H9 (cell line): ENCODE measurements around the gene PPP1R12A. TPM values are rescaled to one million over a fixed set of nuclear protein-coding genes. Genes with fewer than 3 reads are reported as not detected.
"Not testable (repeated sequence)": the region's sequence is repeated elsewhere in the genome, so short reads cannot be mapped to it uniquely, and the experiment has no call there.

Source experiments
- DNase-seq: peaks from one replicate; pipeline ENCODE4 v3.0.0-alpha.2; 2017
- H2AFZ ChIP-seq: one replicate; pipeline ENCODE4 v1.6.1; 2013; ENCODE audit warnings: mild to moderate bottlenecking, low read length, control low read depth, moderate library complexity
- H2AK5ac ChIP-seq: 2 replicates; pipeline ENCODE4 v1.6.1; 2013; ENCODE audit warnings: low read length, control low read depth, mixed read lengths; ENCODE audit not compliant: insufficient read length
- H2BK120ac ChIP-seq: one replicate; pipeline ENCODE4 v1.6.1; 2013; ENCODE audit warnings: low read depth, mild to moderate bottlenecking, low read length, control low read depth, inconsistent platforms; ENCODE audit not compliant: poor library complexity, severe bottlenecking
- H2BK12ac ChIP-seq: 2 replicates; pipeline ENCODE4 v1.6.1; 2013; ENCODE audit warnings: low read length, control low read depth, mixed read lengths, low read depth; ENCODE audit not compliant: insufficient read length
- H2BK15ac ChIP-seq: 2 replicates; pipeline ENCODE4 v1.6.1; 2013; ENCODE audit warnings: low read depth, low read length, control low read depth
- H2BK20ac ChIP-seq: one replicate; pipeline ENCODE4 v1.6.1; 2013; ENCODE audit warnings: low read depth, mild to moderate bottlenecking, low read length, control low read depth, inconsistent platforms; ENCODE audit not compliant: poor library complexity, severe bottlenecking
- H2BK5ac ChIP-seq: 2 replicates; pipeline ENCODE4 v1.6.1; 2013; ENCODE audit warnings: low read length, control low read depth, mixed read lengths; ENCODE audit not compliant: insufficient read length
- H3K14ac ChIP-seq: 2 replicates; pipeline ENCODE4 v1.6.1; 2013; ENCODE audit warnings: low read length, control low read depth; ENCODE audit not compliant: insufficient read depth
- H3K18ac ChIP-seq: 2 replicates; pipeline ENCODE4 v1.6.1; 2013; ENCODE audit warnings: low read depth, mild to moderate bottlenecking, mixed read lengths, low read length, control low read depth; ENCODE audit not compliant: insufficient read length
- H3K23ac ChIP-seq: 2 replicates; pipeline ENCODE4 v1.6.1; 2013; ENCODE audit warnings: low read length, control low read depth, mixed read lengths, low read depth; ENCODE audit not compliant: insufficient read length
- H3K23me2 ChIP-seq: 2 replicates; pipeline ENCODE4 v1.6.1; 2013; ENCODE audit warnings: low read depth, mild to moderate bottlenecking, mixed read lengths, low read length, control low read depth; ENCODE audit not compliant: insufficient read length, poor library complexity, severe bottlenecking
- H3K27ac ChIP-seq: 2 replicates; pipeline ENCODE4 v1.5.1; 2013; ENCODE audit warnings: low read length, control low read depth, mixed read lengths, low read depth; ENCODE audit not compliant: insufficient read length
- H3K27me3 ChIP-seq: 2 replicates; pipeline ENCODE4 v1.6.1; 2013; ENCODE audit warnings: low read length, control low read depth, inconsistent platforms; ENCODE audit not compliant: insufficient read depth
- H3K4ac ChIP-seq: 2 replicates; pipeline ENCODE4 v1.6.1; 2013; ENCODE audit warnings: low read depth, mild to moderate bottlenecking, control low read depth, inconsistent platforms, low read length, moderate library complexity
- H3K4me1 ChIP-seq: 2 replicates; pipeline ENCODE4 v1.6.1; 2013; ENCODE audit warnings: low read length, control low read depth, inconsistent platforms; ENCODE audit not compliant: insufficient read depth
- H3K4me2 ChIP-seq: 2 replicates; pipeline ENCODE4 v1.6.1; 2013; ENCODE audit warnings: low read length, control low read depth, mixed read lengths; ENCODE audit not compliant: insufficient read length, insufficient read depth
- H3K56ac ChIP-seq: 2 replicates; pipeline ENCODE4 v1.6.1; 2013; ENCODE audit warnings: low read depth, mild to moderate bottlenecking, mixed read lengths, low read length, control low read depth; ENCODE audit not compliant: insufficient read length
- H3K79me1 ChIP-seq: 2 replicates; pipeline ENCODE4 v1.6.1; 2013; ENCODE audit warnings: low read depth, mild to moderate bottlenecking, moderate library complexity, low read length, control low read depth, inconsistent platforms; ENCODE audit not compliant: insufficient read depth, poor library complexity, severe bottlenecking
- H3K79me2 ChIP-seq: 2 replicates; pipeline ENCODE4 v1.6.1; 2013; ENCODE audit warnings: low read length, control low read depth, inconsistent platforms; ENCODE audit not compliant: insufficient read depth
- H3K9ac ChIP-seq: 2 replicates; pipeline ENCODE4 v1.6.1; 2013; ENCODE audit warnings: low read length, control low read depth, mixed read lengths; ENCODE audit not compliant: insufficient read length; ENCODE audit errors: extremely low read depth
- H3K9me3 ChIP-seq: one replicate; pipeline ENCODE4 v1.6.1; 2013; ENCODE audit warnings: low read depth, low read length, inconsistent platforms; ENCODE audit not compliant: control insufficient read depth
- H3T11ph ChIP-seq: one replicate; pipeline ENCODE4 v1.6.1; 2013; ENCODE audit warnings: mild to moderate bottlenecking, low read length, control low read depth, inconsistent platforms
- H4K20me1 ChIP-seq: one replicate; pipeline ENCODE4 v1.6.1; 2013; ENCODE audit not compliant: control insufficient read depth, insufficient read length, insufficient read depth
- H4K5ac ChIP-seq: 2 replicates; pipeline ENCODE4 v1.6.1; 2013; ENCODE audit warnings: low read depth, mild to moderate bottlenecking, mixed read lengths, low read length, control low read depth; ENCODE audit not compliant: insufficient read length
- H4K8ac ChIP-seq: replicated peaks from 2 replicates; pipeline ENCODE4 v1.6.1; 2013; ENCODE audit warnings: low read length, control low read depth, mixed read lengths, low read depth; ENCODE audit not compliant: insufficient read length
- H4K91ac ChIP-seq: 2 replicates; pipeline ENCODE4 v1.6.1; 2013; ENCODE audit warnings: low read depth, mild to moderate bottlenecking, moderate library complexity, mixed read lengths, low read length, control low read depth; ENCODE audit not compliant: insufficient read length
- H3K27ac Mint-ChIP-seq, 3 experiments: 2 replicates in 2 of 3; 3 replicates in 1 of 3; pipeline ENCODE4 v1.8.0; 2020 to 2021; ENCODE audit warnings: mixed read lengths in 3 of 3, mild to moderate bottlenecking in 1 of 3, moderate library complexity in 1 of 3
- H3K27me3 Mint-ChIP-seq: 2 replicates; pipeline ENCODE4 v1.8.0; 2021; ENCODE audit warnings: low read depth, mild to moderate bottlenecking, moderate library complexity, mixed read lengths
- H3K36me3 Mint-ChIP-seq, 3 experiments: 2 replicates in 2 of 3; 3 replicates in 1 of 3; pipeline ENCODE4 v1.8.0; 2020 to 2021; ENCODE audit warnings: low read depth in 3 of 3, mixed read lengths in 3 of 3; ENCODE audit not compliant: insufficient read depth in 1 of 3
- H3K4me1 Mint-ChIP-seq, 2 experiments: 2 replicates each; pipeline ENCODE4 v1.8.0; 2020; ENCODE audit warnings: mixed read lengths in 2 of 2
- H3K4me3 Mint-ChIP-seq, 2 experiments: 2 replicates in 1 of 2; 3 replicates in 1 of 2; pipeline ENCODE4 v1.8.0; 2020 to 2021; ENCODE audit warnings: mild to moderate bottlenecking in 2 of 2, mixed read lengths in 2 of 2, moderate library complexity in 1 of 2
- H3K9me3 Mint-ChIP-seq, 2 experiments: 2 replicates in 1 of 2; 3 replicates in 1 of 2; pipeline ENCODE4 v1.8.0; 2020; ENCODE audit warnings: mild to moderate bottlenecking in 2 of 2, mixed read lengths in 2 of 2, moderate library complexity in 1 of 2
- WGBS: extraction: QIAGEN DNeasy Blood & Tissue Kit; methylation state at CpG from one replicate; pipeline ENCODE4 v1.1.7; 2013; ENCODE audit warnings: missing lambda C conversion rate, low lambda C conversion rate, mixed read lengths; ENCODE audit not compliant: insufficient read length; ENCODE audit errors: extremely low coverage; 5-methylcytosine and 5-hydroxymethylcytosine counted together
- total RNA-seq: library from RNA; stranded (reverse); gene quantifications from 2 replicates; pipeline ENCODE4 v1.2.1, GENCODE V29; 2021
- TF ChIP-seq, protein P1 (sequence below): fragments of 200-600 bp; sonication (generic); conservative IDR thresholded peaks from 3 replicates; pipeline ENCODE4 v1.8.0; 2021; ENCODE audit warnings: antibody characterized with exemption, mild to moderate bottlenecking

The PPP1R12A gene
- total RNA-seq, 1 experiment from 2014 or later, result 93.5 TPM

- Mint-ChIP-seq H3K27ac (peak overlapping the region in 1 of 3 experiments; percentile 49; a peak in 1 of 7 replicates), H3K36me3 (peaks cover 2 to 11% (median 3%) of the 10 kb centered on the region in 3 experiments; a peak in 5 of 7 replicates)
- no peaks in the 10 kb centered on the region for H4K20me1 ChIP-seq
Measured at GRCh38 chr12:79881351-79881750, 53.5 kb downstream of the PPP1R12A start.

DNA sequence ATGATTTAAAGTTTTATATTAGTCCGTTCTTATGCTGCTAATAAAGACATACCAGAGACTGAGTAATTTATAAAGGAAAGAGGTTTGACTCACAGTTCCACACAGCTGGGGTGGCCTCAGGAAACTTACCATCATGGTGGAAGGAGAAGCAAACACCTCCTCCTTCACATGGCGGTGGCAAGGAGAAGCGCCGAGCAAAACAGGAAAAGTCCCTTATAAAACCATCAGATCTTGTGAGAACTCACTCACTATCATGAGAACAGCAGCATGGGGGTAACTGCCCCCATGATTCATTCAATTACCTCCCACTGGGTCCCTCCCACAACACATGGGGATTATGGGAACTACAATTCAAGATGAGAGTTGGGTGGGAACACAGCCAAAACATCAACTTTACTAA is 56.4 kb downstream of the PPP1R12A start:
- H4K5ac ChIP-seq, DNase-seq, H2BK5ac ChIP-seq, H2AK5ac ChIP-seq, H3K23me2 ChIP-seq, H3K23ac ChIP-seq, H3K27ac ChIP-seq, H3K4ac ChIP-seq, H2BK12ac ChIP-seq, H2AFZ ChIP-seq, H3K79me2 ChIP-seq, H2BK120ac ChIP-seq, H3K18ac ChIP-seq, H3K56ac ChIP-seq, H3K27me3 ChIP-seq, H2BK15ac ChIP-seq, H3K9me3 Mint-ChIP-seq, H3K9ac ChIP-seq, H3K4me3 Mint-ChIP-seq, H3K4me2 ChIP-seq, H3K79me1 ChIP-seq, H4K91ac ChIP-seq, H3T11ph ChIP-seq, H3K9me3 ChIP-seq, H4K20me1 ChIP-seq, H3K4me1 ChIP-seq, H3K27me3 Mint-ChIP-seq, H2BK20ac ChIP-seq, H3K14ac ChIP-seq, H4K8ac ChIP-seq: not testable (repeated sequence)
- H3K4me1 Mint-ChIP-seq, result peaks cover 48% of the 10 kb centered on the region in 2 experiments
- H3K36me3 Mint-ChIP-seq, result peaks cover 2 to 11% (median 3%) of the 10 kb centered on the region in 3 experiments; a peak in 5 of 7 replicates
- WGBS, result no CpG with 5 or more reads among the region's 4 CpGs
- H3K27ac Mint-ChIP-seq, result peak overlapping the region in 1 of 3 experiments; percentile 84; a peak in 2 of 7 replicates

More at GRCh38 chr12:79881351-79881750, 53.5 kb downstream of the PPP1R12A start:
- TF ChIP-seq, protein P1, sequence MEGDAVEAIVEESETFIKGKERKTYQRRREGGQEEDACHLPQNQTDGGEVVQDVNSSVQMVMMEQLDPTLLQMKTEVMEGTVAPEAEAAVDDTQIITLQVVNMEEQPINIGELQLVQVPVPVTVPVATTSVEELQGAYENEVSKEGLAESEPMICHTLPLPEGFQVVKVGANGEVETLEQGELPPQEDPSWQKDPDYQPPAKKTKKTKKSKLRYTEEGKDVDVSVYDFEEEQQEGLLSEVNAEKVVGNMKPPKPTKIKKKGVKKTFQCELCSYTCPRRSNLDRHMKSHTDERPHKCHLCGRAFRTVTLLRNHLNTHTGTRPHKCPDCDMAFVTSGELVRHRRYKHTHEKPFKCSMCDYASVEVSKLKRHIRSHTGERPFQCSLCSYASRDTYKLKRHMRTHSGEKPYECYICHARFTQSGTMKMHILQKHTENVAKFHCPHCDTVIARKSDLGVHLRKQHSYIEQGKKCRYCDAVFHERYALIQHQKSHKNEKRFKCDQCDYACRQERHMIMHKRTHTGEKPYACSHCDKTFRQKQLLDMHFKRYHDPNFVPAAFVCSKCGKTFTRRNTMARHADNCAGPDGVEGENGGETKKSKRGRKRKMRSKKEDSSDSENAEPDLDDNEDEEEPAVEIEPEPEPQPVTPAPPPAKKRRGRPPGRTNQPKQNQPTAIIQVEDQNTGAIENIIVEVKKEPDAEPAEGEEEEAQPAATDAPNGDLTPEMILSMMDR, result no peak
- H2BK12ac ChIP-seq, result no peak overlapping the region
- no peak overlapping the region for H4K5ac ChIP-seq
- Mint-ChIP-seq H3K4me1 (peaks cover 25 to 29% of the 10 kb centered on the region in 2 experiments), H3K4me3 (no peak overlapping the region), H3K27me3 (no peaks in the 10 kb centered on the region), H3K9me3 (no peaks in the 10 kb centered on the region)
- H4K8ac ChIP-seq, result no peak overlapping the region
- H3K14ac ChIP-seq, result no peak overlapping the region
- H2BK5ac ChIP-seq, result no peak overlapping the region
- no CpG with 5 or more reads among the region's 2 CpGs for WGBS
- H4K91ac ChIP-seq, result no peak overlapping the region
- peaks cover 4% of the 10 kb centered on the region for H3K79me1 ChIP-seq
- no peak overlapping the region for H2AFZ ChIP-seq
- no peak overlapping the region for H3K18ac ChIP-seq
- H2BK120ac ChIP-seq, result no peak overlapping the region
- H3K4ac ChIP-seq, result no peak overlapping the region
- H3K79me2 ChIP-seq, result peaks cover 5% of the 10 kb centered on the region; the same call in 1 of the 2 replicates
- no peak overlapping the region for H2BK20ac ChIP-seq
- H2AK5ac ChIP-seq, result no peak overlapping the region
- no peak overlapping the region for H3T11ph ChIP-seq
- no peak overlapping the region for H3K9ac ChIP-seq
- H3K4me1 ChIP-seq, result no peaks in the 10 kb centered on the region
- H3K23me2 ChIP-seq, result no peaks in the 10 kb centered on the region
- no peak for DNase-seq
- H3K27me3 ChIP-seq, result no peaks in the 10 kb centered on the region
- no peak overlapping the region for H3K56ac ChIP-seq
- H2BK15ac ChIP-seq, result no peak overlapping the region
- no peak overlapping the region for H3K27ac ChIP-seq
- H3K23ac ChIP-seq, result no peak overlapping the region
- no peak overlapping the region for H3K4me2 ChIP-seq
- H3K9me3 ChIP-seq, result no peaks in the 10 kb centered on the region
